WERI-Rb-1 (cell line): ENCODE measurements around the gene REC8.

Experiments
- DNase-seq: peaks from one replicate; pipeline ENCODE4 v3.0.0-alpha.2; 2020
- H3K27ac ChIP-seq: fragments of 250-450 bp; sonication (Bioruptor Pico); 2 replicates; pipeline ENCODE4 v1.5.1; 2020; ENCODE audit warnings: mild to moderate bottlenecking, moderate library complexity
- H3K27me3 ChIP-seq: fragments of 250-450 bp; sonication (Bioruptor Pico); 2 replicates; pipeline ENCODE4 v1.5.1; 2021; ENCODE audit warnings: mild to moderate bottlenecking, low read depth, moderate library complexity; ENCODE audit not compliant: insufficient read depth, severe bottlenecking
- H3K36me3 ChIP-seq: fragments of 250-450 bp; sonication (Bioruptor Pico); 2 replicates; pipeline ENCODE4 v1.5.1; 2020; ENCODE audit warnings: mild to moderate bottlenecking, moderate library complexity
- H3K4me3 ChIP-seq: 2 replicates; pipeline ENCODE4 v1.5.1; 2011; ENCODE audit warnings: low read depth, mild to moderate bottlenecking, control low read depth, low read length
- H3K9me3 ChIP-seq: fragments of 250-450 bp; sonication (Bioruptor Pico); 2 replicates; pipeline ENCODE4 v1.5.1; 2021; ENCODE audit warnings: mild to moderate bottlenecking, moderate library complexity; ENCODE audit not compliant: severe bottlenecking
- CTCF ChIP-seq: IDR thresholded peaks from 2 replicates; pipeline ENCODE4 v1.5.1; 2011; ENCODE audit warnings: low read depth, mild to moderate bottlenecking, control low read depth, inconsistent platforms, low read length

REC8 gene

GRCh38 chr14:24127673-24128072 is 44.2 kb upstream of the REC8 start:
- TF ChIP-seq CTCF = no peak
- no peak overlapping the region for H3K4me3 ChIP-seq
- no peak for DNase-seq
- H3K27me3 ChIP-seq = no peaks in the 10 kb centered on the region
- H3K27ac ChIP-seq = no peak overlapping the region
- H3K36me3 ChIP-seq = peaks cover 7% of the 10 kb centered on the region
- H3K9me3 ChIP-seq = no peaks in the 10 kb centered on the region

- no peak for TF ChIP-seq CTCF
- Histone ChIP-seq H3K27ac (no peak overlapping the region), H3K9me3 (no peaks in the 10 kb centered on the region), H3K27me3 (no peaks in the 10 kb centered on the region), H3K36me3 (no peaks in the 10 kb centered on the region), H3K4me3 (no peak overlapping the region)
- no peak for DNase-seq
Observed at GRCh38 chr14:24129410-24129998, 42.4 kb upstream of the REC8 start.

GRCh38 chr14:24130380-24130716 is 41.5 kb upstream of the REC8 start, which contains the start of gene FITM1:
Gene FITM1, plus strand, starts transcription at chr14:24130659. Its CDS starts 905 bp downstream, at chr14:24131564.
- Histone ChIP-seq H3K9me3 (no peaks in the 10 kb centered on the region), H3K27me3 (no peaks in the 10 kb centered on the region), H3K36me3 (no peaks in the 10 kb centered on the region), H3K4me3 (no peak within 1 kb of the TSS), H3K27ac (no peak within 1 kb of the TSS)
- TF ChIP-seq CTCF = no peak
- no peak for DNase-seq

- H3K27me3 ChIP-seq = no peaks in the 10 kb centered on the region
- no peaks in the 10 kb centered on the region for H3K36me3 ChIP-seq
- H3K4me3 ChIP-seq = no peak overlapping the region
- TF ChIP-seq CTCF = no peak
- no peak overlapping the region for H3K27ac ChIP-seq
- DNase-seq = no peak
- no peaks in the 10 kb centered on the region for H3K9me3 ChIP-seq
Observed at GRCh38 chr14:24130717-24131548, 40.9 kb upstream of the REC8 start.

- no peak for DNase-seq
- Histone ChIP-seq H3K36me3 (no peaks in the 10 kb centered on the region), H3K27me3 (no peaks in the 10 kb centered on the region), H3K27ac (no peak overlapping the region), H3K4me3 (no peak overlapping the region), H3K9me3 (no peaks in the 10 kb centered on the region)
- no peak for TF ChIP-seq CTCF
Observed at GRCh38 chr14:24131549-24131966, 40.3 kb upstream of the REC8 start.
